ENCODE measurements around the gene BBS4.
A peak's percentile ranks its signal among the peaks of the same experiment; 100 is the strongest.

Gene BBS4

DNA sequence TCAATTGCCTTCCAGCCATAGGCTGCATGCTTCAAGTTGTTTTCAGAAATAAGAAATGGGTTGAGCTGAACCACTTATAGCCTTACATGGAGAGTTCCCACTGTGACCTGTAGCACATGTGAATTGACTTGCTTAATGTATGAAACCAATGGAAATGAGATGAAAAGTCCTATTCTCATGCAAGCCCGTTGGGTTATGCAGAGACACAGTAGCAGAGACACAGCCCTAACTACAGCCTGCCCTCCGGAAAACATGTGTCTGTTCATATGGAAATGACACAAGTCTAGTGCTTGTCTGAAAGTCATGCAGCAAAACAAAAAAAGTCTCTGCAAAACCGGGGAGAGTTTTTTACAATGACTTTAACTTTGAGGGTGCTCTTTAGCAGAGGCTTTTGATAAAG is 14.5 kb upstream of the BBS4 start:
- TF ChIP-seq HDGF (IDR thresholded peaks at IDR 0.05; ENCODE audit: borderline replicate concordance): no peak
- DNase-seq (ENCODE audit: extremely low spot score): no peak
- ChIA-PET CTCF (interaction anchor here (0.6 to 1.8 kb wide), 7 partner anchors 10 to 189 kb away, joined by 3 to 22 read pairs (median 4); partner anchors contain the start of genes BBS4 and HIGD2B), POLR2A (interaction anchor here (0.8 kb wide), 1 partner anchor 15 kb away, joined by 3 read pairs; the partner anchor contains the start of genes BBS4 and HIGD2B)

DNA sequence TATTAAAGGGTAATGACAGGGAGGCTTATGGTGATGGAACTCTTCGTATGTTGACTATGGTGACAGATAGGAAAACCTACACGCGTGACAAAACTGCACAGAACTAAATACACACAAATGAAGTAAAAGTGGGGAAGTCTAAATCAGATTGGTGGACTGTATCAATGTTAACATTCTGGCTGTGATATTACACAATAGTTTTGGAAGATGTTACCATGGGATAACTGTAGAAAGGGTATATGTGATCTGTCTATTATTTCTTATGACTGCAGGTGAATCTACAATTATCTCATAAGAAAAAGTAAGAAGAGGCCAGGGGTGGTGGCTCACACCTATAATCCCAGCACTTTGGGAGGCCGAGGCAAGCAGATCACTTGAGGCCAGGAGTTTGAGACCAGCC is 9.2 kb upstream of the BBS4 start:
- no peak for DNase-seq (ENCODE audit: extremely low spot score)
- TF ChIP-seq ELF4 (IDR thresholded peaks at IDR 0.05) (no peak), TARDBP (IDR thresholded peaks at IDR 0.05) (no peak), NFRKB (IDR thresholded peaks at IDR 0.05) (no peak), L3MBTL2 (conservative IDR thresholded peaks at IDR 0.05) (no peak), HDGF (IDR thresholded peaks at IDR 0.05; ENCODE audit: borderline replicate concordance) (no peak), SP1 (IDR thresholded peaks at IDR 0.05) (no peak)
- POLR2A ChIA-PET: no interaction called here
- CTCF ChIA-PET: no interaction called here

DNA sequence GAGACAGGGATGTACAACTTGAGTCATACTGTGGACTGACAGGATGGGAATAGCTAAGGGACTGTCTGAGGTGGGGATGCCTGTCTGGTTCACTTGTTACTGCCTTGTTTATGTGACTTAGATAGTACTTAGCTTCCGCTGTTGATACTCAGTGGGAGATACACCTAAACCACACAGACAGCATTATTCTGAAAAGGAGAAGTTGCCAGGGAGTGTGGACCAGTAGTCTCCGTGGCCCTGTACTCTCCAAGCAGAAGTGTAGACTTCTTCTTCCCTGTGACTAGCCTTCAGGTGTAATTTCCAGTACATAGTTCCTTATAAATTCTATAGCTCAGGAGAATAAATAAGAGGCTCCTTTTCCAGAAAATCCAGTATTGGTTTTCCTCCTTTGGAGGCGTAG is 5.1 kb upstream of the BBS4 start:
- ChIA-PET CTCF (interaction anchor here (1.7 to 1.9 kb wide), 2 partner anchors 10 to 81 kb away, joined by 10 to 12 read pairs; no protein-coding TSS in a partner anchor), POLR2A (no interaction called here)
- DNase-seq (ENCODE audit: extremely low spot score): no peak
- no peak for TF ChIP-seq ZNF384 (IDR thresholded peaks at IDR 0.05)
- TF ChIP-seq SP1 (IDR thresholded peaks at IDR 0.05): no peak
- no peak for TF ChIP-seq LEF1 (IDR thresholded peaks at IDR 0.05; ENCODE audit: borderline replicate concordance)
- no peak for TF ChIP-seq FOXM1 (IDR thresholded peaks at IDR 0.05; ENCODE audit: borderline replicate concordance)
- TF ChIP-seq L3MBTL2 (conservative IDR thresholded peaks at IDR 0.05): no peak
- TF ChIP-seq HDGF (IDR thresholded peaks at IDR 0.05; ENCODE audit: borderline replicate concordance): no peak
- TF ChIP-seq, protein P1, sequence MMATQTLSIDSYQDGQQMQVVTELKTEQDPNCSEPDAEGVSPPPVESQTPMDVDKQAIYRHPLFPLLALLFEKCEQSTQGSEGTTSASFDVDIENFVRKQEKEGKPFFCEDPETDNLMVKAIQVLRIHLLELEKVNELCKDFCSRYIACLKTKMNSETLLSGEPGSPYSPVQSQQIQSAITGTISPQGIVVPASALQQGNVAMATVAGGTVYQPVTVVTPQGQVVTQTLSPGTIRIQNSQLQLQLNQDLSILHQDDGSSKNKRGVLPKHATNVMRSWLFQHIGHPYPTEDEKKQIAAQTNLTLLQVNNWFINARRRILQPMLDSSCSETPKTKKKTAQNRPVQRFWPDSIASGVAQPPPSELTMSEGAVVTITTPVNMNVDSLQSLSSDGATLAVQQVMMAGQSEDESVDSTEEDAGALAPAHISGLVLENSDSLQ (IDR thresholded peaks at IDR 0.05): no peak
- no peak for TF ChIP-seq CTBP1 (IDR thresholded peaks at IDR 0.05; ENCODE audit: borderline replicate concordance)
- no peak for TF ChIP-seq NFRKB (IDR thresholded peaks at IDR 0.05)
- no peak for TF ChIP-seq FOXA1 (IDR thresholded peaks at IDR 0.05)
- no peak for TF ChIP-seq SUZ12 (IDR thresholded peaks at IDR 0.05)
- no peak for TF ChIP-seq ARNT (IDR thresholded peaks at IDR 0.05)
- no peak for TF ChIP-seq BHLHE40 (IDR thresholded peaks at IDR 0.05; ENCODE audit: borderline replicate concordance)

DNA sequence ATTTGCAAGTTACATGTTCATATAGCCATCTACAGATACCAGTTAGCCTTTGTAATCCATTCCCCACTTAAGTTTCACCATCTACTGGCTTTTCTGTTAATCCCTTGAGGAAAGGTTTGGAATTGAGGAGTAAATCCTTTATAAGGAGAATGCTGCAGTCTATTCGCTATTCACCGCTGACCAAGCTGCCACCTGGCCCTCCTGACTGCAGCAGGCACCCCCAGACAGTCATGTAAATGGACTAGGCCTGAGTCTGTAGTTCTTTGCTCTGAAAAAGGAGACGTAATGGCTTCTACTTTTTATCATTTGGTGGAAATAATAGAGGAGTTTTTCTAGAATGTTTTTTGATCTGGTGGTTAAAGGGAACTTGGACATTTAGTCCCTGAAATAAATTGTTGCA is 3.2 kb upstream of the BBS4 start:
- TF ChIP-seq NFRKB (IDR thresholded peaks at IDR 0.05) (no peak), SP1 (IDR thresholded peaks at IDR 0.05) (no peak)
- CTCF ChIA-PET: interaction anchor here (0.6 kb wide), 1 partner anchor 1316 kb away, joined by 4 read pairs; no protein-coding TSS in a partner anchor
- no peak for DNase-seq (ENCODE audit: extremely low spot score)
- POLR2A ChIA-PET: no interaction called here

DNA sequence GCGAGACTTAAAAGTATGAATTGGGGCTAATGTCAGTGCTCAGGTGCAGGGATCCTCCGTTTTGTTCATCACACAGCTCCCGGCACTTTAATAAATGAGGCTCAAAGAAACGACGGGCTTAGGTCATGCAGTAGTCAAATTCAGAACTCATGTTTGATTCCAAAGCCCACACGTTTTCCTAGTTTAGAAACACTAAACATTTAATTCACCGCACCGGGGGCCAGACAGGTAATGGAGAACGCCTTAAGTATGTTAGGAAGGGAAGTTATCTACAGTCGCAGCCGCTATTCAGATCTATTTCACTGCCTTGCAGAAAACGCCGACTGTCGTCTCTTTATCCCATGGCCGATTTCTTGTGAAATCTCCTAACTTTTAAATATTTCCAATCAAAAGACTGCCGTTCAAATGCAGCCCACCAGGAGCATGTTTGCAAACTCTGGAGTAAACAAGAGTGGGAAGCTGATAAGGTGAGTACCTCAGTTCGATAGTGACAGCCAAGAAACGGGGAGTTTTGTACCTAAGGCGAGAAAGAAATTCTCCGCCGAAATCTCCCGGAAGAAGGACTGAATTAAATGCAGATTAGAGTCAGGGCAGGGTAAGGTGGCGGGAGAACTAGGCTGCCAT is 594 bp upstream of the BBS4 start:
- peak; percentile 12 for DNase-seq (ENCODE audit: extremely low spot score)
- 0 out of 2 replicates have a peak, but pooled peaks have one; percentile 58 for TF ChIP-seq L3MBTL2 (conservative IDR thresholded peaks at IDR 0.05)
- no peak for TF ChIP-seq CTBP1 (IDR thresholded peaks at IDR 0.05; ENCODE audit: borderline replicate concordance)
- no peak for TF ChIP-seq LEF1 (IDR thresholded peaks at IDR 0.05; ENCODE audit: borderline replicate concordance)
- no peak for TF ChIP-seq BHLHE40 (IDR thresholded peaks at IDR 0.05; ENCODE audit: borderline replicate concordance)
- TF ChIP-seq ZNF384 (IDR thresholded peaks at IDR 0.05): no peak
- TF ChIP-seq, protein P1 (IDR thresholded peaks at IDR 0.05): no peak
- TF ChIP-seq HDGF (IDR thresholded peaks at IDR 0.05; ENCODE audit: borderline replicate concordance): no peak
- TF ChIP-seq NFRKB (IDR thresholded peaks at IDR 0.05): no peak
- ChIA-PET CTCF (interaction anchor here (0.9 to 1.2 kb wide), 3 partner anchors 14 to 37 kb away, joined by 4 to 5 read pairs (median 4); no protein-coding TSS in a partner anchor), POLR2A (interaction anchor here (0.9 to 1.8 kb wide), 8 partner anchors 9 to 454 kb away, joined by 3 to 6 read pairs (median 4); partner anchors contain the start of gene PKM)

DNA sequence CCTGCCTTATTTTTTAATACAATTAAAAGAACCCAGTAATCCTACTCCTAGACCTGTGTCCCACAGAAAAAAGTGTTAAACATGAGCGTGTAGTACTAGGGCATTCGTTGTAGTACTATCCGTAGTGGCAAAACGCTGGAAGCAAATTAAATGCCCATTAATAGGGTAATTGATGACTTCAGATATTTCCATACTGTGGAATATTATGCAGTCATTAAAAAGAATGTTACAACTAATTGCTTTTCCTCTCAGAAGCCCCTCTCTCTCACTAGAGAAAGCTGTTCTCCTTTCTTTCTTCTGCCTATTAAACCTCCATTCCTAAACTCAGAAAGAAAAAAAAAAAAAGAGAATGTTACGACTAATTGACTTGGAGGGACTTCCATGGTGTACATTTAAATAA is 2.7 kb downstream of the BBS4 start:
- ChIA-PET CTCF (interaction anchor here (1.1 kb wide), 1 partner anchor 33 kb away, joined by 3 read pairs; no protein-coding TSS in a partner anchor), POLR2A (no interaction called here)
- no peak for DNase-seq (ENCODE audit: extremely low spot score)
- TF ChIP-seq CTBP1 (IDR thresholded peaks at IDR 0.05; ENCODE audit: borderline replicate concordance) (no peak), FOXK2 (IDR thresholded peaks at IDR 0.05) (no peak), SP1 (IDR thresholded peaks at IDR 0.05) (no peak), LEF1 (IDR thresholded peaks at IDR 0.05; ENCODE audit: borderline replicate concordance) (no peak), ARNT (IDR thresholded peaks at IDR 0.05) (no peak), L3MBTL2 (conservative IDR thresholded peaks at IDR 0.05) (no peak), SUZ12 (IDR thresholded peaks at IDR 0.05) (no peak), FOXA1 (IDR thresholded peaks at IDR 0.05) (no peak), ELF4 (IDR thresholded peaks at IDR 0.05) (no peak), ZNF384 (IDR thresholded peaks at IDR 0.05) (no peak), TARDBP (IDR thresholded peaks at IDR 0.05) (no peak), BHLHE40 (IDR thresholded peaks at IDR 0.05; ENCODE audit: borderline replicate concordance) (no peak), FOXM1 (IDR thresholded peaks at IDR 0.05; ENCODE audit: borderline replicate concordance) (no peak), NFRKB (IDR thresholded peaks at IDR 0.05) (no peak), HDGF (IDR thresholded peaks at IDR 0.05; ENCODE audit: borderline replicate concordance) (no peak)
- TF ChIP-seq, protein P1 (IDR thresholded peaks at IDR 0.05): no peak
